Stimulated activated naive CD4-positive, alpha-beta T cell (primary cell): ENCODE data around the gene CFAP20.
"Not testable (repeated sequence)": the region's sequence is repeated elsewhere in the genome, so short reads cannot be mapped to it uniquely, and the experiment has no call there.

Source experiments
- DNase-seq, 6 experiments: peaks; one replicate each; lab custom pipeline; 2025; lab: John Stamatoyannopoulos, UW

CFAP20 gene

GRCh38 chr16:58096249-58096648 lies 32.9 kb downstream of the CFAP20 start:
- DNase-seq = no peak

DNA sequence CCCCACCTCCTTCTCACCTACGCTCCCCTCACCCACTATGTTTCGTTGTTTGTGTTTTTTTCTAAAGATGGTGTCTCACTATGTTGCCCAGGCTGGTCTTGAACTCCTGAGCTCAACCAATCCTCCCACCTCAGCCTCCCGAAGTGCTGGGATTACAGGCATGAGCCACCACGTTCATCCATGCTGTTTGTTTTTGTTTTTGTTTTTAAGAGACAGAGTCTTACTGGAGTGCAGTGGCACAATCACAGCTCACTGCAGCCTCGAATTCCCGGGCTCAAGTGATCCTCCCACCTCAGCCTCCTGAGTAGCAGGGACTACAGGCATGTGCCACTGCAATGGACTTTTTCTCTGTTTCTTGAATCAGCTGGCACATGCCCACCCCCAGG lies 33.6 kb downstream of the CFAP20 start:
- not testable (repeated sequence) for DNase-seq

GRCh38 chr16:58094791-58095574 lies 34.2 kb downstream of the CFAP20 start:
- DNase-seq = no peak

GRCh38 chr16:58094026-58094425 lies 35.2 kb downstream of the CFAP20 start:
- no peak for DNase-seq

DNA sequence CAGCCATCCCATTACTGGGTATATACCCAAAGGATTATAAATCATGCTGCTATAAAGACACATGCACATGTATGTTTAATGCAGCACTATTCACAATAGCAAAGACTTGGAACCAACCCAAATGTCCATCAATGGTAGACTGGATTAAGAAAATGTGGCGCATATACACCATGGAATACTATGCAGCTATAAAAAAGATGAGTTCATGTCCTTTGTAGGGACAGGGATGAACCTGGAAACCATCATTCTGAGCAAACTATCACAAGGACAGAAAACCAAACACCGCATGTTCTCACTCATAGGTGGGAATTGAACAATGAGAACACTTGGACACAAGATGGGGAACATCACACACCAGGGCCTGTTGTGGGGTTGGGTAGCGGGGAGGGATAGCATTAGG lies 38.8 kb downstream of the CFAP20 start:
- DNase-seq = not testable (repeated sequence)

GRCh38 chr16:58088091-58088490 lies 41.1 kb downstream of the CFAP20 start:
- DNase-seq = no peak

GRCh38 chr16:58087209-58087913 lies 41.8 kb downstream of the CFAP20 start:
- no peak for DNase-seq

GRCh38 chr16:58086381-58087208 lies 42.6 kb downstream of the CFAP20 start:
- DNase-seq = no peak

- no peak for DNase-seq
Observed at GRCh38 chr16:58085584-58086251, 43.5 kb downstream of the CFAP20 start.

- DNase-seq = no peak
Observed at GRCh38 chr16:58085171-58085570, 44.0 kb downstream of the CFAP20 start.

- no peak for DNase-seq
Observed at GRCh38 chr16:58084635-58085034, 44.5 kb downstream of the CFAP20 start.

DNA sequence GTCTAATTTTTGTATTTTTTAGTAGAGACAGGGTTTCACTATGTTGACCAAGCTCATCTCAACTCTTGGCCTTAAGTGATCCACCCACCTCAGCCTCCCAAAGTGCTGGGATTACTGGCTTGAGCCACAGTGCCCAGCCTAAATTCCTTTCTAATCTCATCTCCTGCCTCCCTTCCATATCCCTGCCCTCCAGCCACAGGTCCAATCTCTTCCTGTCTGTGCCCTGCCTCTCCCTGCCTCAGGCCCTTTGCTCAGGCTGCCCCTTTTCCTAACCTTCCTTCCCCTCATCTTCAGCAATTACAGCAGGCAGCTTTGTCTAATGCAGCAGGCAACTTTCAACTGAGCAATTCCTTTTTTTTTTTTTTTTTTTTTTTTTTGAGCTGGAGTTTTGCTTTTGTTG lies 46.8 kb downstream of the CFAP20 start:
- no peak for DNase-seq

DNA sequence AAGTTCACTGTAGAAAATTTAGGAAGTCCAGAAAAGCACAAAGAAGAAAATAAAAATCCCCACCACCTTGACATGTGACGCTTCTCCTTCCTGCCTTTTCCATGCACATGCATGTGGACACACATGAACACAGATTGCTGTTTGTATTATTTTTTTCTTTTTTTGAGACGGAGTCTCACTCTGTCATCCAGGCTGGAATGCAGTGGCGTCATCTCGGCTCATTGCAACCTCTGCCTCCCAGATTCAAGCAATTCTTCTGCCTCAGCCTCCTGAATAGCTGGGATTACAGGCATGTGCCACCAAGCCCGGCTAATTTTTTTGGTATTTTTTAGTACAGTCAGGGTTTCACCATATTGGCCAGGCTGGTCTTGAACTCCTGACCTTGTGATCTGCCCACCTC lies 48.5 kb downstream of the CFAP20 start:
- DNase-seq = not testable (repeated sequence)

- DNase-seq = no peak
Observed at GRCh38 chr16:58077796-58078195, 51.4 kb downstream of the CFAP20 start.

- no peak for DNase-seq
Observed at GRCh38 chr16:58076514-58076913, 52.7 kb downstream of the CFAP20 start.

DNA sequence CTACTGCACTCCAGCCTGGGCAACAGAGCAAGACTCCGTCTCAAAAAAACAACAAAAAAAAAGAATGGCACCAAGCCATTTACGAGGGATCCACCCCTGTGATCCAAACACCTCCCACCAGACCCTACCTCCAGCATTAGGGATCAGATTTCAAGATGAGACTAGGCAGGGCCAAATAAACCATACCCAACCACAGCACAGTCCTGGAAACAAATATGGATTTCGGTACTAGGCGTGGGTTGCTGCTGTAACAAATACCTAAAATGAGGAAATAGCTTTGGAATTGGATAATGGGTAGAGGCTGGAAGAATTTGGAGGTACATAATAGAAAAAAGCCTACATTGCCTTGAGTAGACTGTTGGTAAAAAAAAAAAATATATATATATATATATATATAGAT lies 54.5 kb downstream of the CFAP20 start:
- DNase-seq = no peak

DNA sequence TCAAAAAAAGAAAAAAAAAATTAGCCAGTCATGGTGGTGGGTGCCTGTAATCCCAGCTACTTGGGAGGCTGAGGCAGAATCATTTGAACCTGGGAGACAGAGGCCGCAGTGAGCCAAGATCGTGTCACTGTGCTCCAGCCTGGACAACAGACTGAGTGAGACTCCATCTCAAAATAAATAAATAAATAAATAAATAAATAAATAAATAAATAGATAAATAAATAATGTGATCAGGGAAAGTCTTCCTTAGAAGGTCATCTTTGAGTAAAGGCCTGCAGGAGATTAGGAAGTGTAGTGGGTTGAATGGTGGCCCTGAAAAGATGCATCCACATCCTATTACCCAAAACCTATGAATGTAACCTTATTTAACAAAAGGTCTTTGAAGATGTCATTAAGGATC lies 56.1 kb downstream of the CFAP20 start:
- not testable (repeated sequence) for DNase-seq

DNA sequence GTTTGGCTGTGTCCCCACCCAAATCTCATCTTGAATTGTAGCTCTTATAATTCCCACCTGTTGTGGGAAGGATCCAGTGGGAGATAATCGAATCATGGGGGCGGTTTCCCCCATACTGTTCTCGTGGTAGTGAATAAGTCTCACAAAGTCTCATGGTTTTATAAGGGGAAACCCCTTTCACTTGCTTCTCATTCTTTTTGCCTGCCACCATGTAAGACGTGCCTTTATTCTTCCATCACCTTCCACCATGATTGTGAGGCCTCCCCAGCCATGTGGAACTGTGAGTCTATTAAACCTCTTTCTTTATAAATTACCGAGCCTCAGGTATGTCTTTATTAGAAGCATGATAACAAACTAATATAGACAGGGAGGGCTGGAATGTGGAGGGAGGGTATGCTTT lies 57.0 kb downstream of the CFAP20 start:
- DNase-seq = not testable (repeated sequence)

GRCh38 chr16:58070585-58070984 lies 58.6 kb downstream of the CFAP20 start:
- DNase-seq = no peak
